ENCODE measurements around the gene BNC1.

DNA sequence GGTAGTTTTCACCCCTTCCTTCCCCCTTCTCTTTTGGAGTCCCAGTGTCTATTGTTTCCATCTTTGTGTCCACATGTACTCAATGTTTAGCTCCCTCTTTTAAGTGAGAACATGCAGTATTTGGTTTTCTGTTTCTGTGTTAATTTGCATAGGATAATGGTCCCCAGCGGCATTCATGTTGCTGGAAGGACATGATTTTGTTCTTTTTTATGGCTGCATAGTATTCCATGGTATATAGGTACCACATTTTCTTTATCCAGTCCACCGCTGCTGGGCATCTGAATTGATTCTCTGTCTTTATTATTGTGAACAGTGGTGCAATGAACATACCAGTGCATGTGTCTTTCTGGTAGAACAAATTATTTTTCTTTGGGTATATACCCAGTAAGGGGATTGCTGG is 69.2 kb downstream of the BNC1 start:
- TF ChIP-seq, protein P1, sequence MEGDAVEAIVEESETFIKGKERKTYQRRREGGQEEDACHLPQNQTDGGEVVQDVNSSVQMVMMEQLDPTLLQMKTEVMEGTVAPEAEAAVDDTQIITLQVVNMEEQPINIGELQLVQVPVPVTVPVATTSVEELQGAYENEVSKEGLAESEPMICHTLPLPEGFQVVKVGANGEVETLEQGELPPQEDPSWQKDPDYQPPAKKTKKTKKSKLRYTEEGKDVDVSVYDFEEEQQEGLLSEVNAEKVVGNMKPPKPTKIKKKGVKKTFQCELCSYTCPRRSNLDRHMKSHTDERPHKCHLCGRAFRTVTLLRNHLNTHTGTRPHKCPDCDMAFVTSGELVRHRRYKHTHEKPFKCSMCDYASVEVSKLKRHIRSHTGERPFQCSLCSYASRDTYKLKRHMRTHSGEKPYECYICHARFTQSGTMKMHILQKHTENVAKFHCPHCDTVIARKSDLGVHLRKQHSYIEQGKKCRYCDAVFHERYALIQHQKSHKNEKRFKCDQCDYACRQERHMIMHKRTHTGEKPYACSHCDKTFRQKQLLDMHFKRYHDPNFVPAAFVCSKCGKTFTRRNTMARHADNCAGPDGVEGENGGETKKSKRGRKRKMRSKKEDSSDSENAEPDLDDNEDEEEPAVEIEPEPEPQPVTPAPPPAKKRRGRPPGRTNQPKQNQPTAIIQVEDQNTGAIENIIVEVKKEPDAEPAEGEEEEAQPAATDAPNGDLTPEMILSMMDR (conservative IDR thresholded peaks at IDR 0.05 in 1 of 2, IDR thresholded peaks at IDR 0.05 in 1 of 2; ENCODE audit: low read depth in 1 of 2, low read length in 2 of 2): no peak
- TF ChIP-seq EZH2 (IDR thresholded peaks at IDR 0.05; ENCODE audit: low read length, missing control alignments): no peak
